H1 (cell line): ENCODE data around the gene ITFG2. TPM values are rescaled to one million over a fixed set of nuclear protein-coding genes. Genes with fewer than 3 reads are reported as not detected.

Source experiments
- CTCF ChIA-PET: fragments of 300-600 bp; sonication (Branson Sonifier 250); formaldehyde crosslinking; loops from one replicate; lab custom pipeline; 2021; ENCODE audit not compliant: partially characterized antibody; lab: Charles Lee
- POLR2A ChIA-PET: fragments of 300-600 bp; sonication (Branson Sonifier 250); formaldehyde crosslinking; loops from one replicate; lab custom pipeline; 2021; ENCODE audit warnings: inconsistent platforms; ENCODE audit not compliant: partially characterized antibody; lab: Charles Lee
- DNase-seq, 2 experiments: peaks; one replicate each; pipeline versions ENCODE4 v3.0.0 to v3.0.0-alpha.2; 2010 to 2022; ENCODE audit warnings: low spot score in 2 of 2, low read depth in 1 of 2, mixed read lengths in 1 of 2
- FAIRE-seq: peaks from 2 replicates; lab custom pipeline; 2011; peaks lifted over from hg19 to GRCh38; lab: Jason Lieb, UNC
- H2AFZ ChIP-seq: 2 replicates; pipeline ENCODE4 v1.8.1; 2012; ENCODE audit warnings: low read length, inconsistent platforms
- H2AK5ac ChIP-seq: 2 replicates; pipeline ENCODE4 v1.6.1; 2013; ENCODE audit warnings: low read depth, low read length
- H2BK120ac ChIP-seq: replicated peaks from 2 replicates; pipeline ENCODE3; 2013; ENCODE audit warnings: low read depth, low read length, inconsistent platforms
- H2BK12ac ChIP-seq: 2 replicates; pipeline ENCODE4 v1.6.1; 2013; ENCODE audit warnings: low read depth, low read length
- H2BK15ac ChIP-seq: 2 replicates; pipeline ENCODE4 v1.6.1; 2013; ENCODE audit warnings: low read length
- H2BK20ac ChIP-seq: 2 replicates; pipeline ENCODE4 v1.6.1; 2013; ENCODE audit warnings: low read length
- H2BK5ac ChIP-seq: 2 replicates; pipeline ENCODE4 v1.6.1; 2013; ENCODE audit warnings: low read depth, low read length
- H3K14ac ChIP-seq: 2 replicates; pipeline ENCODE4 v1.6.1; 2013; ENCODE audit warnings: inconsistent platforms; ENCODE audit not compliant: insufficient read length
- H3K18ac ChIP-seq: 2 replicates; pipeline ENCODE4 v1.6.1; 2013; ENCODE audit warnings: low read length; ENCODE audit errors: extremely low read depth
- H3K23ac ChIP-seq: 2 replicates; pipeline ENCODE4 v1.6.1; 2013; ENCODE audit warnings: inconsistent platforms; ENCODE audit not compliant: insufficient read length
- H3K23me2 ChIP-seq: 2 replicates; pipeline ENCODE4 v1.6.1; 2013; ENCODE audit warnings: low read depth, low read length
- H3K27ac ChIP-seq: 2 replicates; pipeline ENCODE4 v1.6.1; 2011; ENCODE audit warnings: low read depth, low read length, inconsistent platforms
- H3K27me3 ChIP-seq, 4 experiments: replicated peaks in 1 of 4; 1 replicate in 1 of 4; 2 replicates in 3 of 4; pipeline versions ENCODE4 v1.6.1 to v1.8.1; 2011 to 2013; ENCODE audit warnings: low read length in 3 of 4, mild to moderate bottlenecking in 3 of 4, inconsistent platforms in 2 of 4, mixed read lengths in 2 of 4, moderate library complexity in 1 of 4; ENCODE audit not compliant: control insufficient read depth in 3 of 4, insufficient read depth in 3 of 4; ENCODE audit errors: extremely low read depth in 1 of 4
- H3K36me3 ChIP-seq, 4 experiments: 2 replicates each; pipeline versions ENCODE4 v1.6.1 to v1.8.1; 2011 to 2013; ENCODE audit warnings: mild to moderate bottlenecking in 4 of 4, low read length in 3 of 4, moderate library complexity in 2 of 4, control low read depth in 1 of 4, inconsistent platforms in 1 of 4; ENCODE audit not compliant: insufficient read depth in 4 of 4, control insufficient read depth in 2 of 4
- H3K4ac ChIP-seq: replicated peaks from 2 replicates; pipeline ENCODE3; 2013; ENCODE audit warnings: low read length, low read depth, mixed read lengths, inconsistent platforms; ENCODE audit not compliant: insufficient read length
- H3K4me1 ChIP-seq, 4 experiments: replicated peaks in 1 of 4; 1 replicate in 1 of 4; 2 replicates in 3 of 4; pipeline versions ENCODE4 v1.6.1 to v1.8.1; 2011 to 2013; ENCODE audit warnings: low read length in 3 of 4, inconsistent platforms in 2 of 4, mixed read lengths in 1 of 4; ENCODE audit not compliant: insufficient read depth in 4 of 4, control insufficient read depth in 3 of 4
- H3K4me2 ChIP-seq, 2 experiments: 2 replicates each; pipeline versions ENCODE4 v1.6.1 to v1.8.1; 2011 to 2013; ENCODE audit warnings: low read depth in 2 of 2, low read length in 2 of 2, control low read depth in 1 of 2, inconsistent platforms in 1 of 2, mild to moderate bottlenecking in 1 of 2; ENCODE audit not compliant: insufficient read depth in 1 of 2
- H3K4me3 ChIP-seq, 4 experiments: fragments of 200-600, 300-600 bp in 1 of 4; sonication (generic), shearing (Covaris generic), sonication (Bioruptor Twin) in 1 of 4; 2 replicates each; pipeline versions ENCODE4 v1.5.1 to v1.8.1; 2011 to 2016; ENCODE audit warnings: low read length in 4 of 4, low read depth in 3 of 4, control low read depth in 2 of 4, inconsistent platforms in 2 of 4, mild to moderate bottlenecking in 2 of 4, mixed read lengths in 1 of 4, moderate library complexity in 1 of 4; ENCODE audit not compliant: insufficient read depth in 2 of 4; ENCODE audit errors: extremely low read depth in 1 of 4
- H3K56ac ChIP-seq: replicated peaks from 2 replicates; pipeline ENCODE3; 2013; ENCODE audit warnings: low read depth, mild to moderate bottlenecking, mixed read lengths, low read length, inconsistent platforms; ENCODE audit not compliant: insufficient read length
- H3K79me1 ChIP-seq: 2 replicates; pipeline ENCODE4 v1.6.1; 2013; ENCODE audit warnings: low read depth, low read length, control low read depth
- H3K79me2 ChIP-seq, 2 experiments: 2 replicates each; pipeline versions ENCODE4 v1.6.1 to v1.8.1; 2012 to 2013; ENCODE audit warnings: low read length in 2 of 2, mild to moderate bottlenecking in 2 of 2, inconsistent platforms in 1 of 2; ENCODE audit not compliant: insufficient read depth in 2 of 2, control insufficient read depth in 1 of 2
- H3K9ac ChIP-seq, 4 experiments: replicated peaks in 1 of 4; 1 replicate in 1 of 4; 2 replicates in 3 of 4; pipeline versions ENCODE4 v1.6.1 to v1.8.1; 2011 to 2013; ENCODE audit warnings: low read depth in 3 of 4, low read length in 3 of 4, control low read depth in 2 of 4, mild to moderate bottlenecking in 2 of 4, moderate library complexity in 2 of 4, inconsistent platforms in 1 of 4; ENCODE audit errors: extremely low read depth in 1 of 4
- H3K9me3 ChIP-seq, 2 experiments: 2 replicates each; pipeline versions ENCODE4 v1.6.1 to v1.8.1; 2012 to 2013; ENCODE audit warnings: mild to moderate bottlenecking in 2 of 2, moderate library complexity in 2 of 2, control low read depth in 1 of 2, inconsistent platforms in 1 of 2, low read depth in 1 of 2, low read length in 1 of 2, mixed read lengths in 1 of 2; ENCODE audit not compliant: insufficient read depth in 2 of 2
- H4K20me1 ChIP-seq, 2 experiments: replicated peaks in 1 of 2; 2 replicates each; pipeline versions ENCODE3 to v1.8.1; 2011 to 2013; ENCODE audit warnings: inconsistent platforms in 2 of 2, low read length in 2 of 2, mild to moderate bottlenecking in 1 of 2; ENCODE audit not compliant: insufficient read depth in 2 of 2, control insufficient read depth in 1 of 2
- H4K5ac ChIP-seq: 2 replicates; pipeline ENCODE4 v1.6.1; 2013; ENCODE audit warnings: low read length, low read depth, mixed read lengths, inconsistent platforms; ENCODE audit not compliant: insufficient read length
- H4K8ac ChIP-seq: 2 replicates; pipeline ENCODE4 v1.8.0; 2013; ENCODE audit warnings: mild to moderate bottlenecking, moderate library complexity, low read length, inconsistent platforms; ENCODE audit not compliant: insufficient read depth; ENCODE audit errors: extremely low read depth
- H4K91ac ChIP-seq: replicated peaks from 2 replicates; pipeline ENCODE3; 2013; ENCODE audit warnings: low read length, mixed read lengths, inconsistent platforms; ENCODE audit not compliant: insufficient read length
- BACH1 ChIP-seq: IDR thresholded peaks from 2 replicates; pipeline ENCODE4 v1.6.1; 2012; ENCODE audit warnings: low read length, improper control_type of control experiment
- CHD2 ChIP-seq: IDR thresholded peaks from 2 replicates; pipeline ENCODE4 v1.6.1; 2012; ENCODE audit warnings: low read length, improper control_type of control experiment
- CREB1 ChIP-seq: IDR thresholded peaks from 2 replicates; pipeline ENCODE4 v1.6.1; 2012; ENCODE audit warnings: inconsistent platforms
- EGR1 ChIP-seq: IDR thresholded peaks from 2 replicates; pipeline ENCODE4 v1.6.1; 2011; ENCODE audit warnings: low read depth, low read length, borderline replicate concordance
- KDM5A ChIP-seq: fragments of 200-600 bp; IDR thresholded peaks from 2 replicates; pipeline ENCODE4 v1.7.1; 2012; ENCODE audit warnings: mild to moderate bottlenecking, low read length, inconsistent platforms, mixed read lengths
- NANOG ChIP-seq: IDR thresholded peaks from 2 replicates; pipeline ENCODE4 v1.6.1; 2011; ENCODE audit warnings: low read length, low read depth, mild to moderate bottlenecking, inconsistent platforms; ENCODE audit not compliant: insufficient read depth, poor library complexity, severe bottlenecking
- PHF8 ChIP-seq: fragments of 200-600 bp; sonication (generic); conservative IDR thresholded peaks from 2 replicates; pipeline ENCODE4 v1.7.1; 2012; ENCODE audit warnings: low read depth, mild to moderate bottlenecking, inconsistent platforms, low read length, moderate library complexity
- POLR2AphosphoS5 ChIP-seq: IDR thresholded peaks from 2 replicates; pipeline ENCODE4 v1.6.1; 2011; ENCODE audit warnings: low read depth, low read length
- RFX5 ChIP-seq: IDR thresholded peaks from 2 replicates; pipeline ENCODE4 v1.6.1; 2011; ENCODE audit warnings: low read depth, low read length, improper control_type of control experiment, borderline replicate concordance
- SIX5 ChIP-seq: IDR thresholded peaks from 2 replicates; pipeline ENCODE4 v1.6.1; 2011; ENCODE audit warnings: mild to moderate bottlenecking, low read depth, low read length
- SP1 ChIP-seq: IDR thresholded peaks from 2 replicates; pipeline ENCODE4 v1.6.1; 2011; ENCODE audit warnings: low read depth, low read length
- SP4 ChIP-seq: IDR thresholded peaks from 2 replicates; pipeline ENCODE4 v1.6.1; 2012; ENCODE audit warnings: low read length, inconsistent platforms
- TAF1 ChIP-seq: IDR thresholded peaks from 2 replicates; pipeline ENCODE4 v1.6.1; 2011; ENCODE audit warnings: mild to moderate bottlenecking, low read depth, low read length
- WGBS, 2 experiments: shearing (Covaris generic) in 1 of 2; methylation state at CpG; one replicate each; pipeline versions ENCODE4 v1.1.6 to v1.1.7; 2013 to 2015; ENCODE audit warnings: low lambda C conversion rate in 2 of 2, mixed read lengths in 2 of 2, inconsistent platforms in 1 of 2, low coverage in 1 of 2, missing lambda C conversion rate in 1 of 2; ENCODE audit not compliant: insufficient replicate concordance in 2 of 2, insufficient coverage in 1 of 2, insufficient read length in 1 of 2; ENCODE audit errors: extremely low coverage in 1 of 2, missing lambda C conversion rate in 1 of 2; 5-methylcytosine and 5-hydroxymethylcytosine counted together
- polyA plus RNA-seq, 7 experiments: library from polyadenylated mRNA; depleted of rRNA in 3 of 7; stranded (reverse) in 5 of 7; unstranded in 2 of 7; fragments of >200 nt in 5 of 7; fragments of 200-250 nt in 2 of 7; gene quantifications; 1 replicate in 5 of 7; 2 replicates in 1 of 7; 4 replicates in 1 of 7; pipeline versions ENCODE4 v1.2.1 to v1.2.3, GENCODE V29; 2011 to 2013; ENCODE audit warnings: missing spikeins in 2 of 7, mixed read lengths in 2 of 7
- total RNA-seq: library from RNA; stranded (reverse); fragmentation: NEBNext Ultra II Directional; extraction: Animal tissue kit (Norgen Biotek cat#: 25700); gene quantifications from 2 replicates; pipeline ENCODE4 v1.2.1, GENCODE V29; 2021

The ITFG2 gene
- total and polyA plus RNA-seq, 2 of the 8 experiments (the other 6 are each of a cell fraction or from before 2014, with no cell fraction given) = 15.0 to 22.9 TPM

- Histone ChIP-seq H2BK12ac (no peak overlapping the region), H4K5ac (no peak overlapping the region), H4K91ac (no peak overlapping the region), H3K36me3 (peaks cover 15 to 42% (median 29%) of the 10 kb centered on the region in 4 experiments), H2BK5ac (no peak overlapping the region), H3K23ac (no peak overlapping the region), H3K4me1 (peaks cover 0 to 3% (median 0%) of the 10 kb centered on the region in 4 experiments; a peak in 2 of 7 replicates), H2BK120ac (no peak overlapping the region), H2AFZ (no peak overlapping the region), H3K79me2 (no peaks in the 10 kb centered on the region), H4K8ac (no peak overlapping the region), H2AK5ac (no peak overlapping the region), H3K4ac (no peak overlapping the region), H3K14ac (no peak overlapping the region), H4K20me1 (peaks cover 0 to 12% of the 10 kb centered on the region in 2 experiments), H3K56ac (no peak overlapping the region), H3K9me3 (no peaks in the 10 kb centered on the region), H2BK15ac (no peak overlapping the region), H3K4me3 (no peak overlapping the region), H3K9ac (no peak overlapping the region), H2BK20ac (no peak overlapping the region), H3K18ac (no peak overlapping the region), H3K79me1 (no peaks in the 10 kb centered on the region; the same call in 1 of the 2 replicates), H3K27me3 (no peaks in the 10 kb centered on the region), H3K23me2 (no peaks in the 10 kb centered on the region), H3K4me2 (no peak overlapping the region), H3K27ac (no peak overlapping the region)
- DNase-seq (no peak), FAIRE-seq (no peak)
- POLR2A ChIA-PET = interaction anchor here (1.8 to 2.1 kb wide), 2 partner anchors 9 to 15 kb away, joined by 4 read pairs; no protein-coding TSS in a partner anchor
- WGBS, 2 experiments = 94% methylated on average over 6 of the region's 6 CpGs; no CpG with 5 or more reads in 1 of the 2 experiments
- CTCF ChIA-PET = interaction anchor here (0.9 to 1.4 kb wide), 2 partner anchors 9 to 10 kb away, joined by 5 read pairs; no protein-coding TSS in a partner anchor
- TF ChIP-seq CREB1 (no peak), SP4 (no peak), SIX5 (no peak), PHF8 (no peak), NANOG (no peak), BACH1 (no peak), TAF1 (no peak), POLR2AphosphoS5 (no peak), SP1 (no peak), CHD2 (no peak), KDM5A (no peak), EGR1 (no peak), RFX5 (no peak)
These were observed 5.8 kb upstream of the ITFG2 start for GRCh38 chr12:2806700-2807099.
